Testis (tissue), 3 donors: ENCODE measurements around the gene PCIF1. TPM values are rescaled to one million over a fixed set of nuclear protein-coding genes. Genes with fewer than 3 reads are reported as not detected.

Source experiments
- DNase-seq: peaks from one replicate; pipeline ENCODE4 v3.0.0-alpha.2; 2019
- H3K27ac ChIP-seq, 2 donors: fragments of 200-600 bp; sonication (generic); one replicate each; pipeline ENCODE4 v1.5.1; 2019
- H3K27me3 ChIP-seq: fragments of 200-600 bp; sonication (generic); one replicate; pipeline ENCODE4 v1.5.1; 2019
- H3K36me3 ChIP-seq: fragments of 200-600 bp; sonication (generic); one replicate; pipeline ENCODE4 v1.5.1; 2017; ENCODE audit warnings: low read depth; ENCODE audit errors: missing control alignments
- H3K4me1 ChIP-seq: fragments of 200-600 bp; sonication (generic); one replicate; pipeline ENCODE4 v1.5.1; 2019
- H3K4me3 ChIP-seq, 2 donors: fragments of 200-600 bp; sonication (generic); one replicate each; pipeline ENCODE4 v1.5.1; 2017 to 2019
- H3K9me3 ChIP-seq: fragments of 200-600 bp; sonication (generic); one replicate; pipeline ENCODE4 v1.5.1; 2017
- POLR2A ChIP-seq: fragments of 450-650 bp; IDR thresholded peaks from one replicate; pipeline ENCODE4 v1.6.1; 2017; ENCODE audit warnings: antibody characterized with exemption, mild to moderate bottlenecking, moderate library complexity
- WGBS, 2 donors: methylation state at CpG; one replicate each; pipeline ENCODE4 v1.1.5; 2018; 5-methylcytosine and 5-hydroxymethylcytosine counted together
- intact Hi-C: fragments of 100-400 bp; cut with DNase I; formaldehyde crosslinking; loops from one replicate; pipeline ENCODE4 v1.15.1; 2023; ENCODE audit warnings: low total_unique reads
- polyA plus RNA-seq: library from polyadenylated mRNA; stranded (reverse); fragments of 350-450 nt; fragmentation: Illumina TruSeq; extraction: RNeasy Lipid Tissue Mini Kit (QIAGEN cat#74804); gene quantifications from one replicate; pipeline ENCODE4 v1.2.3, GENCODE V29; 2014; ENCODE audit warnings: low read depth, low replicate concordance; ENCODE audit not compliant: insufficient read depth
- total RNA-seq, 2 donors: library from RNA; depleted of rRNA; stranded (reverse); fragments of >200 nt; gene quantifications; one replicate each; pipeline ENCODE4 v1.2.3, GENCODE V29; 2016
- TF ChIP-seq, protein P1 (sequence below), 3 experiments: fragments of 450-650 bp in 2 of 3; fragments of 200-600 bp in 1 of 3; sonication (generic) in 1 of 3; IDR thresholded peaks; one replicate each; pipeline ENCODE4 v1.5.1; 2016 to 2019; ENCODE audit warnings: antibody characterized with exemption in 3 of 3, mild to moderate bottlenecking in 2 of 3, moderate library complexity in 1 of 3

The PCIF1 gene
- total and polyA plus RNA-seq, 3 donors from 2014 or later: 39.3 to 48.7 (median 39.4) TPM

DNA sequence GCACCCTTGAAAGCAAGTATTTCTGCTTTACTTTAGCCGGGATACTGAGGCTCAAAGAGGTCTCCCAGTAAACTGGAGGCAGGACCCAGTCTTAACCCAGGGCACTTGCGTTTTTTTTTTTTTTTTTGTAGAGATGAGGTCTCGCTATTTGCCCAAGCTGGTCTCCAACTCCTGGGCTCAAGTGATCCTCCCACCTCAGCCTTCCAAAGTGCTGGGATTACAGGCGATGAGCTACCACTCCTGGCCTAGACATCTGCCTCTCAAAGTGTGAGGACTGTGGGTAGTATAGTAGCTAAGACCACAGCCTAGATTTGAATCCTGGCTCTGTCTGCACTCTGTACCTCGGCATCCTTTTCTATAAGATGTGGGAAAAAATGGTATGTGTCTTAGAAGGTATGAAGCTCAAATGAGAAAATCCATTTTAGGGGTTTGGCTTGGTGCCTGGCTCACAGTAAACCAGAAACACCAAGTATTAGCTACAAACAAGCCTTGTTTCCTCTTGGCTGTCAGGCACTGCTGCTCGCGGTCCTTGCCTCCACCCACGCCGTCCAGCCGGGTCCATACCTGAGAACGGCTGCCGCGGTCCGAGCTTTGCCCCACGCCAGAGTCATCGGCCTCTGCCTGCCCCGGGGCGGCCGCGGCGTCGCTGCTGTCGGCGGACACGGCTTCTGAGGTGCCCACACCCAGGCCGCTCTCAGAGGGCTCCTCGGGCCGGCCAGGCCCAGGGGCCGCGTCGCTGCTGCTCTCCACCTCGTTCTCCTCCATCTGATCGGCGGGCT lies 36.4 kb downstream of the PCIF1 start:
- DNase-seq: peak; percentile 52
- 6 to 12% methylated on average over 9 to 33 of the region's 34 CpGs for WGBS, 2 donors
- H3K27ac ChIP-seq: peak overlapping the region; percentile 97 to 99

DNA sequence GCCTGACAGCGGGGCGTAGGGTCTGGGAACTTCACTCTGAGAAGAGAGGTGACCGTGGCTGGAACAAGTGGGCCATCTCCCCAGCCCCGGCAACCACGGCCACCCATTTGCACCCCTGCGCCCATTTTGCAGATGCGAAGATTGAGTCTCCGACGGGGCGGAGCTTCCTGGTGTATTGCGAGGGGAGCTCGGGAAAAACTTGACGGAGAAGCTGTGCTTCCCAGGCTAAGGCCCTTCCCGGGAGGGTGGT lies 36.9 kb downstream of the PCIF1 start:
- no peaks in the 10 kb centered on the region for H3K9me3 ChIP-seq
- no peaks in the 10 kb centered on the region for H3K27me3 ChIP-seq
- H3K36me3 ChIP-seq: no peaks in the 10 kb centered on the region
- peak overlapping the region; percentile 81 to 90 for H3K4me3 ChIP-seq
- intact Hi-C loops: no loop called here
- H3K4me1 ChIP-seq: peaks cover 14% of the 10 kb centered on the region
- 0 to 1% methylated on average over 11 to 14 of the region's 14 CpGs for WGBS, 2 donors
- H3K27ac ChIP-seq: peak overlapping the region; percentile 97 to 99
- TF ChIP-seq POLR2A: no peak
- TF ChIP-seq, protein P1, sequence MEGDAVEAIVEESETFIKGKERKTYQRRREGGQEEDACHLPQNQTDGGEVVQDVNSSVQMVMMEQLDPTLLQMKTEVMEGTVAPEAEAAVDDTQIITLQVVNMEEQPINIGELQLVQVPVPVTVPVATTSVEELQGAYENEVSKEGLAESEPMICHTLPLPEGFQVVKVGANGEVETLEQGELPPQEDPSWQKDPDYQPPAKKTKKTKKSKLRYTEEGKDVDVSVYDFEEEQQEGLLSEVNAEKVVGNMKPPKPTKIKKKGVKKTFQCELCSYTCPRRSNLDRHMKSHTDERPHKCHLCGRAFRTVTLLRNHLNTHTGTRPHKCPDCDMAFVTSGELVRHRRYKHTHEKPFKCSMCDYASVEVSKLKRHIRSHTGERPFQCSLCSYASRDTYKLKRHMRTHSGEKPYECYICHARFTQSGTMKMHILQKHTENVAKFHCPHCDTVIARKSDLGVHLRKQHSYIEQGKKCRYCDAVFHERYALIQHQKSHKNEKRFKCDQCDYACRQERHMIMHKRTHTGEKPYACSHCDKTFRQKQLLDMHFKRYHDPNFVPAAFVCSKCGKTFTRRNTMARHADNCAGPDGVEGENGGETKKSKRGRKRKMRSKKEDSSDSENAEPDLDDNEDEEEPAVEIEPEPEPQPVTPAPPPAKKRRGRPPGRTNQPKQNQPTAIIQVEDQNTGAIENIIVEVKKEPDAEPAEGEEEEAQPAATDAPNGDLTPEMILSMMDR (IDR thresholded peaks at IDR 0.05): no peak
- DNase-seq: no peak

More for the DNA sequence above, 36.4 kb downstream of the PCIF1 start:
- intact Hi-C loops: no loop called here
- no peaks in the 10 kb centered on the region for H3K9me3 ChIP-seq
- H3K27me3 ChIP-seq: no peaks in the 10 kb centered on the region
- peak overlapping the region; percentile 81 to 90 for H3K4me3 ChIP-seq
- TF ChIP-seq, protein P1 (IDR thresholded peaks at IDR 0.05): no peak
- TF ChIP-seq POLR2A: no peak
- peaks cover 14% of the 10 kb centered on the region for H3K4me1 ChIP-seq
- no peaks in the 10 kb centered on the region for H3K36me3 ChIP-seq

DNA sequence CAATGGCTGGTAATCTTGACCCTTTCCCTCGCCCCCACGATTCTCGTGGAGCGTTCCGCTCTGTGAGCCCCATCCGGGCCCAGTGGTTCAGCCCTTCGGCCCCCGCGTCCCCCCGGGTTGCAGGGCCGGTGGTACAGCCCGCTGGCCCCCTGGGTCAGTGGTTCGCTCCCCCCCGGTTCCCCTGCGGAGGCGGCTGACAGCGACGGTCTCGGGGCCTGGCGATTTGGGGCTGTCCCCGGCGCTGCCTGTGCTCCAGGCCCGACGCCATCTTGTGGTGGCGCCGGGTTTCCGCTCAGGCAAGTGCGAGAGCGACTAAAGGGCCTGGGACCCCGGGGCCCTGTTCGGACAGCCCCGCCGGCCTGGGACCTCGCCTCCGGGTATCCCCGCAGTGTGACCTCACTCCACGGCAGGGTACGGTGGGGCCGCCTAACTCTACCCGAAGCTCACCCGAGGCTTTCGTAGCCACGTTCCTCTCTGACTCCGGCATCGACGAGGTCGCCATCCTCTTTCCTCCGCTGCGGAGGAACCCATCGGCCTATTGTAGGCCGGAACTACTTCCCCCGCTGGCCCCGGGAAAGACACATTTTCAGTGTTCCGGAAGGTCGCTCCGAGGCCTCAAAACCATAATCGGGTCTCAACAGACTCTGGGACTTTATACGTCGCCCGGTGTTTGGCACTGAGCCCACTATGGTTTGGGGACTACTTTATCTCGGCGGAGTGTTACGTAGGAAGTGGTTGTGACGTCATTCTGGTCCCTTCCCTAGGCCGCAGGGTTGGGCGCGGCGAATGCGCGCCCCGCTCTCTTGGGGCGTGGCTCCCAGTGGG lies 37.4 kb downstream of the PCIF1 start, which contains the start of gene ZNF335:
Gene ZNF335 (minus strand): TSS at position 529 of the 825 bp plus-strand sequence. CDS start 793 bp downstream, outside the sequence.
- peak within 1 kb of the TSS; percentile 81 to 90 for H3K4me3 ChIP-seq
- H3K36me3 ChIP-seq: no peaks in the 10 kb centered on the region
- intact Hi-C loops: no loop called here
- WGBS, 2 donors: 0 to 1% methylated on average over 20 to 59 of the region's 72 CpGs
- TF ChIP-seq, protein P1 (IDR thresholded peaks at IDR 0.05): peak; percentile 37 to 64 (median 60)
- TF ChIP-seq POLR2A: peak; percentile 18
- no peaks in the 10 kb centered on the region for H3K27me3 ChIP-seq
- no peaks in the 10 kb centered on the region for H3K9me3 ChIP-seq
- peak within 1 kb of the TSS; percentile 97 to 99 for H3K27ac ChIP-seq
- H3K4me1 ChIP-seq: peaks cover 14% of the 10 kb centered on the region
- DNase-seq: peak; percentile 95

DNA sequence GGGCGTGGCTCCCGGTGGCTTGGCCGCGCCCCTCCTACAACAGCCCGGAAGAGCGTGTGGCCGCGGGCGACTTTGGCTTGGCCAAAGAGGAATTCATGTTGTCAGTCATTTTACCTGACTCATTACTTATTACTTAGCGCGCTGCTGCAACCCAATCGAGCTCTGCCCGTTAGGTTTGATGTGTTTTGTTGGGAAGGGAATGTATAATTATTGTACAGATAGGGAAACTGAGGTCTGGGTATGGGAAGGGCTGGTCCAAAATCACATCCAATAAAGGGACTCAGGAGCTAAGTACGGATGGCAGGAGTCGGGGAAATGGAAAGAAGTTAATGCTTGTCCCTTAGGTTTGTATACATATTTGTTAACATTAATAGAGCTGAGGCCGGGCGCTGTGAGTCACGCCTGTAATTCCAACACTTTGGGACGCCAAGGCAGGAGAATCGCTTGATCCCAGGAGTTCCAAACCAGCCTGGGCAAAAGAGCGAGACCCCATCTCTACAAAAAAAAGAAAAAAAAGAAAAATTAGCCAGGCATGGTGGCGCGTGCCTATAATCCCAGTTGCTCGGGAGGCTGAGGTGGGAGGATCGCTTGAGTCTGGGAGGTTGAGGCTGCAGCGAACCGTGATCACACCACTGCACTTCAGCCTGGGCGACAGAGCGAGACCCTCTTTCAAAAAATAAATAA lies 38.2 kb downstream of the PCIF1 start:
- H3K4me1 ChIP-seq: peaks cover 14% of the 10 kb centered on the region
- 34 to 47% methylated on average over 20 to 29 of the region's 29 CpGs for WGBS, 2 donors
- intact Hi-C loops: no loop called here

More for the DNA sequence above, 38.2 kb downstream of the PCIF1 start:
- no peak for DNase-seq
- H3K9me3 ChIP-seq: no peaks in the 10 kb centered on the region
- H3K27me3 ChIP-seq: no peaks in the 10 kb centered on the region
- peak overlapping the region; percentile 97 to 99 for H3K27ac ChIP-seq
- H3K36me3 ChIP-seq: no peaks in the 10 kb centered on the region
- no peak for TF ChIP-seq POLR2A
- TF ChIP-seq, protein P1 (IDR thresholded peaks at IDR 0.05): no peak
- H3K4me3 ChIP-seq: peak overlapping the region; percentile 81 to 90
